Measurements from ENCODE around the gene KIF26B.

DNA sequence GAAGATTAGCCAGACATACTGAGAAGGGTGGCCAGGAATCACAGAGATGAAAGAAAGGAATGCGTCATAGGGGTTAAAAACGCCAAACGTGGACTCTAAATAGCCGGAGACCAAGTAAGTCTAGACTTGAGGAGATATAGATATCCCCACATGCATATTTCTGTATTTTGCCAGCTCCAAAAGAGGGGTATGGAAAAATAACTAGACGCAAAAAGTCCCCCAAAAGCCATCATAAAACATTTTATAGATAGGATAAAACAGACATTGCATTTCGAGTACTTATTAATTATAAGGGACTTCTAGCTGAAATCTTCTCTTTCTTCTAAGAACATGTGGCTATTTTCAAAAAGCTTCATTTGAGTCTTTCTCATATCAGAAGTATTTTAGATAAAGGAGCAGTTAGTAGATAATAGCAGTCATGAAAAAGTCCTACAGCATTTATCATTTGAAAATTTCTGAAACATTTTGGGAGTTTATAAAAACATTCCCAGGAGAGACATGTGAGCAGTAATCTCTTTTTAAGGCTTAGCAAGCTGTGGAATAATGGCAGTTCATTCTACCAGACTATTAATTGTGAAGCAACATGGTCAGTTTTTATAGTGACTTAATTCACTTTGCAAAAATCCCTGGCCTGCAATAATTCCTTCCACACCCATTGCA is 6.1 kb downstream of the KIF26B start:
- TF ChIP-seq, protein P1, sequence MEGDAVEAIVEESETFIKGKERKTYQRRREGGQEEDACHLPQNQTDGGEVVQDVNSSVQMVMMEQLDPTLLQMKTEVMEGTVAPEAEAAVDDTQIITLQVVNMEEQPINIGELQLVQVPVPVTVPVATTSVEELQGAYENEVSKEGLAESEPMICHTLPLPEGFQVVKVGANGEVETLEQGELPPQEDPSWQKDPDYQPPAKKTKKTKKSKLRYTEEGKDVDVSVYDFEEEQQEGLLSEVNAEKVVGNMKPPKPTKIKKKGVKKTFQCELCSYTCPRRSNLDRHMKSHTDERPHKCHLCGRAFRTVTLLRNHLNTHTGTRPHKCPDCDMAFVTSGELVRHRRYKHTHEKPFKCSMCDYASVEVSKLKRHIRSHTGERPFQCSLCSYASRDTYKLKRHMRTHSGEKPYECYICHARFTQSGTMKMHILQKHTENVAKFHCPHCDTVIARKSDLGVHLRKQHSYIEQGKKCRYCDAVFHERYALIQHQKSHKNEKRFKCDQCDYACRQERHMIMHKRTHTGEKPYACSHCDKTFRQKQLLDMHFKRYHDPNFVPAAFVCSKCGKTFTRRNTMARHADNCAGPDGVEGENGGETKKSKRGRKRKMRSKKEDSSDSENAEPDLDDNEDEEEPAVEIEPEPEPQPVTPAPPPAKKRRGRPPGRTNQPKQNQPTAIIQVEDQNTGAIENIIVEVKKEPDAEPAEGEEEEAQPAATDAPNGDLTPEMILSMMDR (IDR thresholded peaks at IDR 0.05), result no peak
- TF ChIP-seq POLR2A (IDR thresholded peaks at IDR 0.05), result no peak

All from body of pancreas (tissue), 4 donors.